Heart left ventricle (tissue), 13 donors: ENCODE data around the gene TCF19.

Experiments used
- POLR2A ChIP-seq, 2 donors: fragments of 450-650 bp; IDR thresholded peaks; one replicate each; pipeline ENCODE4 v1.6.1; 2017; ENCODE audit warnings: antibody characterized with exemption in 2 of 2, mild to moderate bottlenecking in 2 of 2, moderate library complexity in 2 of 2
- TF ChIP-seq, protein P1 (sequence below), 12 donors: fragments of 200-600 bp; sonication (generic) in 4 of 12; IDR thresholded peaks; one replicate each; pipeline versions ENCODE4 v1.5.0 to v1.8.0; 2018 to 2022; ENCODE audit warnings: antibody characterized with exemption in 12 of 12, mild to moderate bottlenecking in 5 of 12
- donor health status: ischemic (EF 13 %, LVEDD 7.1; RV severe dilation, severe dysfunction).
- donor health status: DM: no; HTN: yes; CAD: no.
- donor health status: DM: no; HTN: no; CAD: no.
- donor health status: ischemic (EF 25% LVEDD 6.9; RV normal size, moderate dysfunction).
- donor health status: ischemic (EF 25% LVEDD 5.7; RV mildly dilated, moderate dysfunction).
- donor health status: ischemic (EF 35%, LVEDD 5.7; RV mildly dilated, moderate dysfunction).
- donor health status: nonischemic (EF 11% LVEDD 7.7; RV severe dilation, severe dysfunction).
- donor health status: DM: yes; HTN: yes; CAD: no.
- donor health status: PGD.
- donor health status: ischemic (EF 29% LVEDD 5.4; RV normal size, mild dysfunction).
- donor health status: nonischemic (EF 23%, LVEDD 6.1; RV moderate dilation, normal function).

DNA sequence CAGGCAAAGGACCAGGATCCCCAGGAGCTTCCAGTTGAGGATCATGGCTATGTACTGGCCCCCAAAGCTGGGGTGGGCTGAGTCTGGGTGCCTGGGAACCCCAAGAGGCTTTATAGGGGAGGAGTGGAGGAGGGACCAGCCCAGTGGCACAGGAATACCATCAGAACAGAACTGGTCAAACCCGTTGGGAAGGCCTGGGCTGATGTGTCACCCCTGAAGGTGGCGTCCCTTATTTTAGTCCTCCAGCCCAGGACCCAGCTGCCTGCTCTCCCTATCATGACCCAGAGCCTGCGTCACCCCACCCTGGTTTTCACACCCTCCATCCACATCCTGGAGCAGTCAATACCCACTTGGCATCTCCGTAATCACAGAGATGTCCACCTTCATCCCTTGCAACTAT lies 19.4 kb upstream of the TCF19 start, which contains the start of gene PSORS1C2:
- TF ChIP-seq POLR2A (IDR thresholded peaks at IDR 0.05), result no peak
- TF ChIP-seq, protein P1, sequence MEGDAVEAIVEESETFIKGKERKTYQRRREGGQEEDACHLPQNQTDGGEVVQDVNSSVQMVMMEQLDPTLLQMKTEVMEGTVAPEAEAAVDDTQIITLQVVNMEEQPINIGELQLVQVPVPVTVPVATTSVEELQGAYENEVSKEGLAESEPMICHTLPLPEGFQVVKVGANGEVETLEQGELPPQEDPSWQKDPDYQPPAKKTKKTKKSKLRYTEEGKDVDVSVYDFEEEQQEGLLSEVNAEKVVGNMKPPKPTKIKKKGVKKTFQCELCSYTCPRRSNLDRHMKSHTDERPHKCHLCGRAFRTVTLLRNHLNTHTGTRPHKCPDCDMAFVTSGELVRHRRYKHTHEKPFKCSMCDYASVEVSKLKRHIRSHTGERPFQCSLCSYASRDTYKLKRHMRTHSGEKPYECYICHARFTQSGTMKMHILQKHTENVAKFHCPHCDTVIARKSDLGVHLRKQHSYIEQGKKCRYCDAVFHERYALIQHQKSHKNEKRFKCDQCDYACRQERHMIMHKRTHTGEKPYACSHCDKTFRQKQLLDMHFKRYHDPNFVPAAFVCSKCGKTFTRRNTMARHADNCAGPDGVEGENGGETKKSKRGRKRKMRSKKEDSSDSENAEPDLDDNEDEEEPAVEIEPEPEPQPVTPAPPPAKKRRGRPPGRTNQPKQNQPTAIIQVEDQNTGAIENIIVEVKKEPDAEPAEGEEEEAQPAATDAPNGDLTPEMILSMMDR (IDR thresholded peaks at IDR 0.05), result no peak
